GM18505 (cell line): ENCODE results near the gene OTUD3.
"Not testable (repeated sequence)": the region's sequence is repeated elsewhere in the genome, so short reads cannot be mapped to it uniquely, and the experiment has no call there.

Experiments
- ATAC-seq: cut with Tn5 transposase; IDR thresholded peaks from one replicate; pipeline ENCODE4 v1.9.1; 2021; ENCODE audit not compliant: unreplicated experiment
- POLR2A ChIP-seq: IDR thresholded peaks from 4 replicates; pipeline ENCODE4 v1.6.1; 2011; ENCODE audit warnings: borderline replicate concordance; ENCODE audit not compliant: insufficient read depth, insufficient read length; ENCODE audit errors: extremely low read depth

OTUD3 gene

DNA sequence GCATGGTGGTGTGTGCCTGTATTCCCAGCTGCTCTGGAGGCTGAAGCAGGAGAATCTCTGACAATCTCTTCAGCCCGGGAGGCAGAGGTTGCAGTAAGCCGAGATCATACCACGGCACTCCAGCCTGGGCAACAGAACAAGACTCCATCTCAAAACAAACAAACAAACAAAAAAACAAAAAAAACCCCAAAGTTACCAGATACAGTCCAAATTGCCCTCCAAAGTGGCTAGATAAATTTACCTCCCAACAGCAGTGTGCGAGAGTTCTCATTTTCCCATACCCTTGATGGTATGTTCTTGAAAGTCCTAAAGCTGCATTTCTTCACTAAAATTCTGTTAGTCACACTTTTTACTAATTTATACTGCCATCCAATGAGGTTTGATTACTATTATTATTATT is 3.0 kb upstream of the OTUD3 start:
- TF ChIP-seq POLR2A: no peak
- ATAC-seq: no peak

DNA sequence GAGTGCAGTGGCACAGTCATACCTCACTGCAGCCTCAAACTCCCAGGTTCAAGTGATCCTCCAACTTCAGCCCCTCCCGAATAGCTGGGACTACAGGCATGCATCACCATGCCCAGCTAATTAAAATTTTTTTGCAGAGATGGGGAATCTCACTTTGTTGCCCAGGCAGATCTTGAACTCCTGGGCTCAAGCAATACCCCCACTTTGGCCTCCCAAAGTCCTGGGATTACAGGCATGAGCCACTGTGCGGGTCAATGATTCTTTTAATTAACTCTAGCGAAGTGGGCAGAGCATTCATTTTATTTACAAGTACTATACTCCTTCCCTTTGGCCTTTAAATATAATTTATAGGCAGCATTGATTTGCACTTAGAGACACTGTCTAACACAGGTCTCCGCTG is 2.5 kb upstream of the OTUD3 start:
- no peak for ATAC-seq
- TF ChIP-seq POLR2A: no peak

DNA sequence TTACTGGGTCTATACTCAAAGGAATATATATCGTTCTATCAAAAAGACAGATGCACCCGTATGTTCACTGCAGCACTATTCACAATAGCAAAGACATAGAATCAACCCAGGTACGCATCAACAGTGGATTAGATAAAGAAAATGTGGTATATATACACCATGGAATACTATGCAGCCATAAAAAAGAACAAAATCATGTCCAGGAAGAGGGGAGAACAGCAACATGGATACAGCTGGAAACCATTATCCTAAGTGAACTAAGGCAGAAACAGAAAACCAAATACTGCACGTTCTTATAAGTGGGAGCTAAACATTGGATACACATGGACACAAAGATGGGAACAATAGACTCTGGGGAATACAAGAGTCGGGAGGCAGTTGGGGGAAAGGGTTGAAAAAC is 1.4 kb upstream of the OTUD3 start:
- ATAC-seq: not testable (repeated sequence)

DNA sequence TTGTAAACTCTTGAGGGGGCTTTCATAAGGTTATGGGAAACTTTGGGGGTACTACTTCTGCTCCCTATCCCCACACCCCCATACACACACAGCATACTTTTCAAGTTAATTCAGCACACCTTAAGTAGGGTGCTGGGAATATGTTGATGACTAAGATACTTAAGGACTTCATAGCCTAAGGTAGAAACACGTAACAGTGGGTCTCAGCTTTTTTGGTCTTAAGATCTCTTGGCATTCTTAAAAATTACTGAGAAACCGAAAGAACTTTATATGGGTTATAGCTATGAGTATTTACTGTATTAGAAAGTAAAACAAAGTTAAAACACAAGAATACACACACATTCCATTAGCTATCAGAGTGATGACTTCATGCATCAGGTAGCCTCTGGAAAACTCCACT is 2.1 kb downstream of the OTUD3 start:
- no peak for TF ChIP-seq POLR2A
- ATAC-seq: no peak

DNA sequence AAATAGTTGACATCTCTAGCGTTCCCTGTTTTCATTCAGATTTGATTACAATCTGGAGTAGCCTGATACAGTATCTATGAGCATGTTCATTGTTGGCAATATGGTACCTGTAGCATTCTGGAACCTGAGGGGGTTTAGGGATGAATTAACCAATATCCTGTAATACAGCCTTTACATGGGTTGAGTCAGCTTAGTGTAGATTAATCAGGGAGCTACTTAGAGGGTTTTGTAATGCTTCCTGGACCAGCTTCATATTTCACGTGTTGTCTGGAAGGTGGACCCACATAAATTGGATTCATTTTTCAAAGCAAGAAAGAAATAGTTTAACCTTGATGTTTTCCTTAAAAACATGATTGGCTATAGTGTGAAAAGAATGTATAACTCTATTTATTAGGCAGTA is 3.6 kb downstream of the OTUD3 start:
- no peak for ATAC-seq
- no peak for TF ChIP-seq POLR2A

DNA sequence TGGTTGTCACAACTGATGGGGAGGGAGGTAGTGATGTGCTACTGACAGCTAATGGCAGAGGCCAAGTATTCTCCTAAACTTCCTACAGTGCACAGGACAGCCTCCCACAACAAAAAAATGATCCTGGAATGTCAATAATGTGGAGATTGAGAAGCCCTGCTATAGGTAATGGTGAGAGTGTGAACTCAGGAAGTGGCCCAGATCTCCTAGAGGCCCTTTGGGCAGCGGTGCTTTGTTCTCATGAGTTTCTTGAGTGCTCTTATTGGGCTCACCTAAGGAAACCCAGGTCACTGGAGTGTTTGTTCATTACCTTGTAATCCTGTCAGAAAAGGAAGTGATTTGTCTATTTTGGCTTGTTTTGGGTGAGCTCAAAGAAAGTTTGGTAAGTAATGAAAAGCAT is 5.9 kb downstream of the OTUD3 start:
- no peak for ATAC-seq

DNA sequence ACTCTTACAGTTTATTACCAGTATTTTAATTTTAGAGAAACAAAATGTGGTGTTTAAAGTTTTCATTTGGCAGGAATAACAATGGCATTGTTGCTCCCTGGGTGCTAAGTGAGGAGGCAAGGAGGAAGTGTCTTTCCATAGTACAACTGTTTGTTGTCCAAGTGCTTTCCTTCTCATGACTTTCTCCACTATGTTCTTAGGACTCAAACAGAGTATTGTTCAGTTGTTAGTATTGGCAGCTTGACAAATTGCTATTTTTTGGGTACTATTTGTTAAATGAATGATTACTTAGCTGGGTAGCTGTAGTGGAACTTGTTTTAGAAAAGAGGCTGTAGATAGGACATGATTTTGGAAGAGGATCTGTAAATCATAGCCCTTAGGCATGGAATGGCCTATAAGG is 7.5 kb downstream of the OTUD3 start:
- no peak for ATAC-seq
- no peak for TF ChIP-seq POLR2A

More for the DNA sequence above, 5.9 kb downstream of the OTUD3 start:
- no peak for TF ChIP-seq POLR2A

DNA sequence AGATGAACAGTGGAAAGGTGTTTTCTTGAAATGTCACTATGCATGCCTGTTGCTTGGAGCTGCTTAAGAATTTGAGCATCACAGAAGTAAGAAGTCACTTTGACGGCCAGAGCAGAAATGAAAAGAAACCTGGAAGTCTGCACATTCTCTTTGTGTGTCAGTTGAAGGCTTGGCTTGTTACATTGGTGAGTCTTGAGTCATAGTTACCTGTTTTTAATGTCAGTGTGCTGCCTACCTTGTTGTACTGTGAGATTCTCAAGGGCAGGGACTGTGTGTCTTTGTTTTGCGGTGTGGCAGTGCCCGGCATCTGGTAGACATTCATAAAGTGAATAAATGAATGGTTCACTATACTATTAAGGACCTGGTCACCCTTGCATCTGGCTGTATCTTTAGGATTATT is 9.9 kb downstream of the OTUD3 start:
- no peak for TF ChIP-seq POLR2A
- ATAC-seq: no peak

DNA sequence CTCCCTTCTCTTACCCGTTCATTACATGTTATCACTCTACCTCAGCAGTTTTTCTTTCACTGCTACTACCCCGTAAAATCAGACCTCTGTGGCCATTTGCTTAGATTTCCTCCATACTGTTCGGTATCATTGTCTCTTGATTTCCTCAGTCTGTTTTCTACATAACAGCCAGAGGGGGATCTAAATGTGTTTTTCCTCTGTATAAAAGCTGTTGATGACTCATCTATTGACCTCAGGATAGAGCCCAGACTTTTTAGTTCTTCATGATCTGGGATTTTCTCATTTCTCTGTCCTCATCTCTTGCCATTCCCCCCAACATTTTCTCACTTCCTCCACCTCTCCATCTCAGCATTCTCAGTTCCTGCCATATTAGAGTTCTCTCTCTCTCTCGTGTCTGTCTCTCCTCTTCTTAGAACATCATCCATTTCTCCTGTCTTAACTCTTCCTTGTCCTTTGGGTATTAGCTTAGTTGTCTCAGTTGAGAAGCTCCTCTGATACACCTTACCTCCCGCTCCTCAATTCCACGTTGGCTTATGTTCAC is 10.5 kb downstream of the OTUD3 start:
- no peak for TF ChIP-seq POLR2A

DNA sequence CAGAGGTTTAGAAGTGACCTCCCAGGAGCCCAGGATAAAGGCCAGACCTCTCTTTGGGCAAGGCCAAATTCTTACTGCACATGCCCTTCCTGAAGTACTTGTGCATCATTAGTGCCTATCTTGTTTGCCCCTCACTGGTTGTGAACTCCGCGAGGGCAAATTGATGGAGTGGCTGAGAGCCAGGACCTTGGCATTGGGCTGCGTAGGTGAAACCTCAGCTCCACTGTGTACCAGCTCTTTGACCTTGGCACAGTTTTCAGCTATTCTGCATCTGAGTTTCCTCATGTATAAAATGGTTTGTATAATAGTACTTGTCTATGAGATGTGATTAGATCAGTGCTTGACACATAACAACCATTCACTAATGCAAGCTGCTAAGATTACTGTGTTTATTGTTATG is 11.5 kb downstream of the OTUD3 start:
- TF ChIP-seq POLR2A: no peak
- ATAC-seq: no peak

More for the DNA sequence above, 10.5 kb downstream of the OTUD3 start:
- no peak for ATAC-seq

DNA sequence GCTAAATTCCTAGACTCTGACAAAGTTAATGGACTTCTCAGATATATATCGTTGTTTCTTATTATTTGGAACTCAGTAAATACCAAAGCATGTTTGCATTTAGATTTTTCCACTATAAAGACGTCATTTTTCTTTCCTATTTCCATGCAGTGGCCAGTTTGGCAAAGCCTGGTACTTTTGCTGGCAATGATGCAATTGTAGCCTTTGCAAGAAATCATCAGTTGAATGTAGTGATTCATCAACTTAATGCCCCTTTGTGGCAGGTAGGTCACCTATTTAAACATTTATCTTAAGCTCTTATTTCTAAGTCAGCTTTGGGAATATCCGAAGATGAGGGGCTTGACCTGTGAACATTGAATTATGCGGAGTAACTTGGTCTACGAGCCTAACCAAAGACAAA is 12.0 kb downstream of the OTUD3 start:
- ATAC-seq: no peak
- no peak for TF ChIP-seq POLR2A

DNA sequence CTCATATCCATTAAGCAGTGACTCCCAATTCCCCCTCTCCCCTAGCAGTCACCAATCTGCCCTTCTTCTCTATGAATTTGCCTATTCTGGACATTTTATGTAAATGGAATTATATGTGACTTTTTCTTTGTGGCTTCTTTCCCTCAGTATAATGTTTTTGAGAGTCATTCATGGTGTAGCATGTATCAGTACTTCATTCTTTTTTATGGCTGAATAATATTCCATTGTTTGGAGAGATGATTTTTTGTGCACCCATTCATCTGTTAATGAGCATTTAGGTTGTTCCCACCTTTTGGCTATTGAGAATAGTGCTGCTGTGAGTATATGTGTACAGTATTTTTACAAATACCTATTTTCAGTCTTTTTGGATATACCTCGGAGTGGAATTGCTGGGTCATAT is 19.5 kb downstream of the OTUD3 start:
- no peak for TF ChIP-seq POLR2A
- ATAC-seq: no peak

DNA sequence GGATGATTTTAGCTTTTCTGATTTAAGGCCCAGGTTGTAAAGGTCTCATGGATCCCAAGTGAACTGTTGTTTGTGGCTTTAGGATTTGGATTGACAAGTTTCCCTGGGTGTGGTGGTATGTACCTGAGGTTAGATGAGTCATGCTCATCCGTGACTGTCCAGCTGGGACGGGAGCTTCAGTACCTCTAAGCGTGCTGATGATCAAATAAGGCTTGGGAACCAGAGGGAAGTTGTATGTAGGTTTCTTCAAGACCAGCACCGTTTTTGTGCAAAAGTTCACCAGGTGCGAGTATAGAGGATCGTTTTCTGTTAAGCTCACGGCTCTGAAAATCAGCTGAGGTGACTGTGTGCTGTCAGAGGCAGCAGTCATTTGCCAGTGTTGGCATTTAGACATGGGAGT is 21.4 kb downstream of the OTUD3 start:
- TF ChIP-seq POLR2A: no peak
- no peak for ATAC-seq

DNA sequence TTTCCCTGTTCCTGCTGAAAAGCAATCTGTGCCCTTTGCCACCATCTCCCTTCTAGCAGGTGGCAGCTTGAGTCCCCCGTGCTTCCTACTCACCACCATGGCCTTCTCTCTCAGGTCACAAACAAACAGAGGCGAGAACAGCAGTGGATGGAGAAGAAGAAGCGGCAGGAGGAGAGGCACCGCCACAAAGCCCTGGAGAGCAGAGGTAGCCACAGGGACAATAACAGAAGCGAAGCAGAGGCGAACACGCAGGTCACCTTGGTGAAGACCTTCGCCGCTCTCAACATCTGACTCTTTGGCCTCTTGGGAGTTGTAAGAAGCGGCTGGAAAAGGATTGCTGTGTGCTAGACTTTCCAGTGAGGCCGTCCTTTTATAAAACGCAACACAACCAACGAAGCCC is 25.3 kb downstream of the OTUD3 start:
- TF ChIP-seq POLR2A: no peak
- no peak for ATAC-seq

DNA sequence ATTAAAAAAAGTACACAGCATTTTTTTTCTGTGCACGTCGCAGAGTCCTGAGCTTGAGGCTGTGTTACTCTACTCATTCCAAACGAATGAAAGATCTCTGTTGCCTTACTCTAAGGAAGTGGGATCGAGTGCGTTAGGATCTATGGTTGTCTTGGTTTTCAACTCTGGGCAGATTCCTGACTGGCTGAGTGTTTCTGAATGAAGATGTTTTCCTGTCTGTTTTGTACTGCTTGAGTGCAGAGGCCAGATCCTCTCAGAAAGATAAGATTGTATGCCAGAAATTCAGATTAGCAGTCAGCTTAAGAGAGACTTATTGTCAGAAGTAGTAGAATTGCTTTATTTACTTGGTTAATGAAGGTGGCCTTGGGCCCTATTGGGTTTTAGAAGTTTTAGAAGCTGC is 27.2 kb downstream of the OTUD3 start:
- ATAC-seq: no peak
- TF ChIP-seq POLR2A: no peak
